GM18499 (cell line): ENCODE measurements around the gene SDF2.
"Not testable (repeated sequence)": the region's sequence is repeated elsewhere in the genome, so short reads cannot be mapped to it uniquely, and the experiment has no call there.

ENCODE experiments used
- ATAC-seq: cut with Tn5 transposase; IDR thresholded peaks from one replicate; pipeline ENCODE4 v1.9.1; 2021; ENCODE audit warnings: moderate number of reproducible peaks; ENCODE audit not compliant: insufficient read depth, unreplicated experiment

SDF2 gene

DNA sequence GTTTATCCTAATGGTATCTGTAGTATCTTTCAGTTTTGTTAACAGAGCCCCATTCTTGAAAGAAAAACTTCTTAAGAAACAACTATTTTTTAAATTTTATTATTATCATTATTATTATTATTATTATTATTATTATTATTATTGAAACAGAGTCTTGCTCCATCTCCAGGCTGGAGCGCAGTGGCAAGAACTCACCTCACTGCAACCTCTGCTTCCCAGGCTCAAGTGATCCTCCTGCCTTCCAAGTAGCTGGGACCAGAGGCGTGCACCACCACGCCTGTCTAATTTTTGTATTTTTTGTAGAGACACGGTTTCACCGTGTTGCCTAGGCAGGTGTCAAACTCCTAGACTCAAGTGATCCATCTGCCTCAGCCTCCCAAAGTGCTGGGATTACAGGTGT lies 23.7 kb upstream of the SDF2 start:
- no peak for ATAC-seq

DNA sequence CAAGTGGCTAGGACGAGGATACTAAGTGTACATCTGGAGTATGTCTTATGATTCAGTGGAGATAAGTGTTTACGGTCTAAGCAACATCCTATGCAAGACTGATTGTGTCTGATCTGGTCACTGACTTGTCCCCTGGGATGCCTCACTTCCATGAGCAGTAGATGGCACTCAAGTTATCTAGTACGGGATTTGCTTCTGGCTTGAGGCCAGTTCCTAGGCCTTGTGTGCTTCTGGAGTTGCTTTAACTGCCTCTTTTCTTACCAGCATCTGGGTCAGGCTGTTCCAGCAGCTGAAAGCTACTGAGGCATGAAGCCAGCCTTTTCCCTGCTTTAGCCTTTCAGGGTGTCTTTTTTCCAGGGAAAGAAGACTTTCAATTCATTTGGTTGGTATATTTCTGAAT lies 23.3 kb upstream of the SDF2 start:
- no peak for ATAC-seq

DNA sequence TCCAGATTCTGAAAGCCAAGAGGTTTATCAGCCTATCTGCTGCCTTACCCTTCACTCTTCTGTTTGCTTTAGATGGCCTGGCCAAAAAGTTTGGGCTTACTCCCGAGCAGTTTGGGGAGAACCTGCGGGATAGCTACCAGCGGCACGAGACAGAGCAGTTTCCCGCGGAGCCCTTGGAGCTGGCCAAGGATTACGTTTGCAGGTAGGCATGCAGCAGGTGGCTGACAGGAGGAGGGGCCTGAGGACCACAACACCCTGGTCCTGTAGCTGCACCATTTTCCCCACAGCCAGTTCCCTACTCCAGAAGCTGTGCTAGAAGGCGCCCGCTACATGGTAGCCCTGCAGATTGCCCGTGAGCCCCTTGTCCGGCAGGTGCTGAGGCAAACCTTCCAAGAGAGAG lies 20.9 kb upstream of the SDF2 start:
- ATAC-seq: no peak

DNA sequence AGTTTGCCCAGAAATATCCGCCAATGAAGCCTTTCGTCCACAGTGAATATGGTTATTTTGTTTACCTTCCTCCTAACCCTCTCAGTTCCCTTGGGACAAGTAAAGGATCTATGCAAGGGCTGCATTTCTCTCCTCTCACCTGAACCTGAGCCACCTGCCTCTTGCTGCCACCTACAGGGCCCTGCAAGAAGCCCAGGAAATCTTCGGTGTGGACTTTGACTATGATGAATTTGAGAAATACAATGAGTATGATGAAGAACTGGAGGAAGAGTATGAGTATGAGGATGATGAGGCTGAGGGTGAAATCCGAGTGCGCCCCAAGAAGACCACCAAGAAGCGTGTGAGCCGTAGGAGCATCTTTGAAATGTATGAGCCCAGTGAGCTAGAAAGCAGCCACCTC lies 14.3 kb upstream of the SDF2 start:
- ATAC-seq: no peak

DNA sequence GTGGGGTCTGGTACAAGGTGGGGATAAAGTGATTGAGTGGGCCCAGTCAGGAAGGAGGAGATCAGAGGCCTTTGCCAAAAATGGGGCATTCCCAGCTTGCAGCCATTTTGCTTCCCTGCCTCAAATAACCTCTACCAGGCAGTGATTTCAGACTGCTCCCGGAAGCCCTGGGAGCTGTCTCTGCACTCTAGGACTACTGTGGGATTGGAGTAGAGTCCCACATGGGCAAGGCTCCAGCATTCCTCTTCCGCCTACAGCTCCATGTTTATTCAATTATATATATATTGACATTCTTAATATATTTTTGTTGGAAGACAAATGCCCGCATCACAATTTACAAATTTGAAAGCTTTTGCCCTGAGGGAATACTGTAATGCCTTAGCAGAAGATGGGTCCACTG lies 13.8 kb upstream of the SDF2 start:
- no peak for ATAC-seq

DNA sequence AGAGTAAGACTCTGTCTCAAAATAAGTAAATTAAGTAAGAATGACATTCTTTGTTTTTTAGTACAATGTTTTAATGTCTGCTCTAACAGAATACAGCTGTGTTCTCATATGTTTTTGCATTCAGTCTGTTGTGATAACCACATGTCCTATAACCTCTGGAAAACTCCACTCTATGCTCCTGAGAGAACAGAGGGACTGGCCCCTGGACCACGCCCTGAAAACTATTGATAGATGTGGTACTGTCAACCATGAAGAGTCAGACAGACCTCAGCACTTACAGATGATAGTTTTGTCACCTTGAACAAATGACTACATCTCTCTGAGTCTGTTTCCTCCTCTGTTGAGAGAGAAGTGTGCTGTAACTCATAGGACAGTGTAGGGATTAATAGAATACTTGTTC lies 8.2 kb upstream of the SDF2 start:
- ATAC-seq: no peak

DNA sequence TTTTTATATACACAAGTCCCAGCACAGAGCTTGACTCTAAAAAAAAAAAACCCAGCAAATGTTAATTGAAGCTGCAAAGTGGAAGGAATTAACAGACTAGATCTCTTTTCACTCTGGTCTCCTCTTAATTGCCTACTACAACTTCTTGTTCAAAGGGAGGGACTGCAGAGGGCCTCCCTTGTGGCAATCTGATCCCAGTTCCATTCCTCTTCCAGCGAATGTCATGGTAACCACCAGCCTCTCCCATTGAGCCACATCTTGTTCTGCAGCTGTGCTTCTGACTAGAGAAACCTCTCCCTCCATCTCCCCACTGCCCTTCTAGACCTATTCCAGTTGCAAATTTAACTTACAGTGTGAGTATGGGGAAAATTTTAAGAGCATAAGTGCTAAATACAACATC lies 6.2 kb upstream of the SDF2 start:
- no peak for ATAC-seq

DNA sequence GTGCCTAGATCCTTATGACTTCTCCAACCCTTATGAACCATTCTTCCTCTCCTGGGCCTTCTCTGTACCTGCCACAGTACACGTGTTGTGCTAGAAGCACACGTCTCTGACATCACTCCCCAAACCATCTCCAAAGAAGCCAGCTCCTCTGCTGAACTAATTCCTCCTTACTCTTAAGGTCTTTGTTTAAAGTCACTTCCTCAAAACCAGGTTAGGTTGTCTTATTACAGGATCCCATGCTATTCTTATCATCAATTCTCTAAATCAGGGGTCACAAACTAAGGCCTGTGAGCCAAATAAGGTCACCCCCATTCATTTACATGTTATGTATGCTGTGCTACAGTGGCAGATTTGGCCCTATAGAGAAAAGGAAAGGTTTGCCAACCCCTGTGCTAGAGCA lies 4.3 kb upstream of the SDF2 start:
- ATAC-seq: no peak

DNA sequence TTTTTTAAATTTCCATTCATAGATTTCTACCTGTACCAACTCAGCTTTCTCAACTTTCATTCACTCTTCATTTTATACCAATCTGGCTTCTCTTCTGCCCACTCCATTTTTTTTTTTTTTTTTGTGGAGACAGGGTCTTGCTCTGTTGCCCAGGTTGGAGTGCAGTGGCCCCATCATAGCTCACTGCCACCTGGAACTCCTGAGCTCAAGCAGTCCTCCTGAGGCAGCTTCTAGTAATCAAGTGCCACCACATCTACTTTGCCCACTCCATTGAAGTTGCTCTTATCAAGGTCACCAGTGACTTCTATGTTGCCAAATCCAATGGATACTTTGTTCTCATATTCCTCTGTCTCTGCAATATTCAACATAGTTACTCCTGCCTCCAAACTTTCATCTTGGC lies 2.0 kb upstream of the SDF2 start:
- ATAC-seq: no peak

DNA sequence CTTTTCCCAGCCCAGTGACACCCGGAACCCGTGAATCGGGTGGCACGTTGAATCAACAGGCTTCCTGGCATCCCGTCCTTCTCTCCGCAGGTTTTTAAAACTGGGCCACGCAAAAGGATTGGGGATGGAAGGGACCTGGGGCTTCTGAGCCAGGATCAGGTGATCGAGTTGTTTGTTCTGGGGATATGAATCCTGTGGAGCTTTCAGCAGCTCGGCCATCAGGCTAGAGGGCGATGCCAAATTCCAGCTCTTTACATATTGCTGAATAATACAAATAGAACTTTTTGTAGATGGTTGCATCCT lies 772 bp upstream of the SDF2 start:
- ATAC-seq: no peak

DNA sequence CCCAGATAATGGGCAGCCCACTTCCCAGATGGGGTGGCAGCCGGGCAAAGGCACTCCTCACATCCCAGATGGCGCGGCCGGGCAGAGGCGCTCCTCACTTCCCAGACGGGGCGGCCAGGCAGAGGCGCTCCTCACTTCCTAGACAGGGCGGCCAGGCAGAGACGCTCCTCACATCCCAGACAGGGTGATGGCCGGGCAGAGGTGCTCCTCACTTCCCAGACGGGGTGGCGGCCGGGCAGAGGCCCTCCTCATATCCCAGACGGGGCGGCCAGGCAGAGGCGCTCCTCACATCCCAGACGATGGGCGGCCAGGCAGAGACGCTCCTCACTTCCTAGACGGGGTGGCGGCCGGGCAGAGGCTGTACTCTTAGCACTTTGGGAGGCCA lies 2.2 kb downstream of the SDF2 start:
- not testable (repeated sequence) for ATAC-seq

DNA sequence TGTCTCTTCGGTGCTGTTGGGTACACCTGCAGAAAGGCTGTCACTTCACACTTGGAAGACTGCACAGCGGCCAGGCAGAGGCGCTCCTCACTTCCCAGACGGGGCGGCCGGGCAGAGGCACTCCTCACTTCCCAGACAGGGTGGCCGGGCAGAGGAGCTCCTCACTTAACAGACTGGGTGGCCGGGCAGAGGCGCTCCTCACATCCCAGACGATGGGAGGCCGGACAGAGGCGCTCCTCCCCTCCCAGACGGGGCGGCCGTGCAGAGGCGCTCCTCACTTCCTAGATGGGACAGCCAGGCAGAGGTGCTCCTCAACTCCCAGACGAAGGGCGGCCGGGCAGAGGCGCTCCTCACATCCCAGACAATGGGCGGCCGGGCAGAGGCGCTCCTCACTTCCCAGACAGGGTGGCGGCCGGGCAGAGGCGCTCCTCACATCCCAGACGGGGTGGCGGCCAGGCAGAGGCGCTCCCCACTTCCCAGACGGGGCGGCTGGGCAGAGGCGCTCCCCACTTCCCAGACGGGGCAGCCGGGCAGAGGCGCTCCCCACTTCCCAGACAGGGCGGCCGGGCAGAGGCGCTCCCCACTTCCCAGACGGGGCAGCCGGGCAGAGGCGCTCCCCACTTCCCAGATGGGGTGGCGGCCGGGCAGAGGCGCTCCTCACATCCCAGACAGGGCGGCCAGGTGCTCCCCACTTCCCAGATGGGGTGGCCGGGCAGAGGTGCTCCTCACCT lies 2.8 kb downstream of the SDF2 start:
- ATAC-seq: not testable (repeated sequence)

DNA sequence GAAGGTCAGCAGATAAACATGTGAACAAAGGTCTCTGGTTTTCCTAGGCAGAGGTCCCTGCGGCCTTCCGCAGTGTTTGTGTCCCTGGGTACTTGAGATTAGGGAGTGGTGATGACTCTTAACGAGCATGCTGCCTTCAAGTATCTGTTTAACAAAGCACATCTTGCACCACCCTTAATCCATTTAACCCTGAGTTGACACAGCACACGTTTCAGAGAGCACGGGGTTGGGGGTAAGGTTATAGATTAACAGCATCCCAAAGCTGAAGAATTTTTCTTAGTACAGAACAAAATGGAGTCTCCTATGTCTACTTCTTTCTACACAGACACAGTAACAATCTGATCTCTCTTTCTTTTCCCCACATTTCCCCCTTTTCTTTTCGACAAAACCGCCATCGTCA lies 3.4 kb downstream of the SDF2 start:
- ATAC-seq: not testable (repeated sequence)

DNA sequence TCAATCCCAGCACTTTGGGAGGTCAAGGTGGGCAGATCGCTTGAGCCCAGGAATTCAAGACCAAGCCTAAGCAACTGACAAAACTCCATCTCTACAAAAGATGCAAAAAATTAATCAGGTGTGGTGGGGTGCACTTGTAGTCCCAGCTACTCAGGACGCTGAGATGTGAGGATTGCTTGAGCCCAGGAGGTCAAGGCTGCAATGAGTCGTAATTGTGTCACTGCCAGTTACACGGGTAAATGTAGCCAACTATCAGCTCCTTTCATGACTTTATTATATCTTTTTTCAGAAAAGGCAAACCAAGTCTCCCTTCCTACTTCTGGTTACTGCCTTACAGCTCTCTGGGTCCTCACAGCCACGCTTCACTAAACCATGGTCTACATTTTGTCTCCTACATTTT lies 4.0 kb downstream of the SDF2 start:
- no peak for ATAC-seq

DNA sequence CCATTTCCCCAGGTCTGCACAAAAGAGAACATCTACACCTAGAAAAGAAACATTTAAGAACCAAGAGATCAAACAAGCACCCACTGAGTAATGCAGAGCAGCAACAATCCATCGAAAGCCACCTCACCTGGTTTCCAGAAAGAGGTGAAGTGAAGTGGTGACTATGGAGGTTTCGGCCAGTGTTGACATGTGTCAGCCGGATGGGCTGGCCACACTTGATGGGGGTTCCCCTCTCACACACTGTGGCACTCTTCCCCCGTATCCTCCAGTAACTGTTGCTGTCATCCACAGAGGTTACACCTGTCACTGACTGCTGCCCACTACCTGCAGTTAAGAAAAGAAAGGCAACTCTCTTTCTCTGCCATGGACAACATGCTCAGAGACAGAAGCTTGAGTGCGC lies 6.5 kb downstream of the SDF2 start:
- ATAC-seq: no peak

DNA sequence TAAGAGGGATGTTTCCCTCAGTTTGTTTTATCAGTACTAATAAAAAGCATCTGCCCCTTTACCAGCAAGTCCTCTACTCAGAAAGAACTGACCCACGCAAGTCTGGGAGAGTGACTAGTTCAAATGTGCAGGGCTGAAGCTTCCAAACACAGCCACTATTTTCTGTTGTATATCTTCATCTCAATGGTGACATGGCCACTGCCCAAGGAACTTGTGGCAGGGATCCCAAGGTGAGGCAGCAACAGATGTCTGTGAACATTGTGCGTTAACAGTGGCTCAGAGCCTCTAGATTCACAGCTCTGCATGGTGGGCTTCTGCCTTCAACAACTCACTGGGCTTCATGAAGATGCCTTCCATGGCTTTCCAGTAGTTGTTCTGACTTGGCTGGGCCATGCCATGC lies 13.0 kb downstream of the SDF2 start:
- no peak for ATAC-seq

DNA sequence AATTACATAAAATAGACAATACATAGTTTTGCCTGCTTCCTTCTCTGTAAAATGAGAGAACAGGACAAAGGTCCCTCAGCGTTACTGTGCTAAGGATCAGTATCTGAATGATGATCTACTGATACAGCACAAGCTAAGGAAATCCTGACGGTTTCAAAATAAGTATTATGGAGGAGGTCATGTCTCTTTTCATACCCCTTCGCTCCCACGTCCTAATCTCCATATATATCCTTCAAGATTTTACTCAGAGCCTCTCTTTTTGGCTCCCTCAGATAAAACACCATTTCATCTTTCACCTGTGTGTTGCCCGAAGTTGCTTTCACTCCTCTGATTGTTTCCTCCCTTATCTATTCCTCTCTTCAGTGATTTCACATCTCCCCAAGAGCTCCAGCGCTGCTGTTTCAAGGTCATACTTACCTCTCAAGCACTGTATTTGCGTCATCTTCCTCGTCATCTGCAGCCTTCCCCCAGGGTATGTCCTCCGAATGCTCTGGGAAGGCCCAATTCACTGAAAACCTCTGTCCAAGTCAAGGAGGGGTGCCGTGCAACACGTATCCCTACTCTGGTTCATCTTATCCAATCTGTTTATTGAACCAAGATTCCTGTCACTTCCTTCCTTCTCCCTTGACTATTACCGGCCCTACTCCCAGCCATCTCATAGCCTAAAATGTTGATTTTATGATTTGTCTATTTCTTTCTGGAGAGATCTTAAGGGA lies 15.5 kb downstream of the SDF2 start:
- ATAC-seq: no peak

DNA sequence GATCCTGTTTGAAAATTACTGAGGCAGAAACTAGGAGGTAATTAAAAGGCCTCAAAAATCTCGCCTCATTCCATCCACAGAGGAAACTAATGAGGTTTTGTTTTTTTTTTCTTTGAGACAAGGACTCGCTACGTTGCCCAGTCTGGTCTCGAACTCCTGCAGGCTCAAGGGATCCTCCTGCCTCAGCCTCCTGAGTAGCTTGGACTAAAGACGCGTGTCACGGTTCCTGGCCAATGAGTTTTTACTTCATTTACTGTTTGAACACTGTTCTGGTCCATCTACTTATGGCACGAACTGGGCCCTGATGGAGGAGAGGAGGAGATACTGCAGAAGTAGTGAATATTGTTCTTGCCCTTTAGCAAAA lies 16.1 kb downstream of the SDF2 start:
- no peak for ATAC-seq

DNA sequence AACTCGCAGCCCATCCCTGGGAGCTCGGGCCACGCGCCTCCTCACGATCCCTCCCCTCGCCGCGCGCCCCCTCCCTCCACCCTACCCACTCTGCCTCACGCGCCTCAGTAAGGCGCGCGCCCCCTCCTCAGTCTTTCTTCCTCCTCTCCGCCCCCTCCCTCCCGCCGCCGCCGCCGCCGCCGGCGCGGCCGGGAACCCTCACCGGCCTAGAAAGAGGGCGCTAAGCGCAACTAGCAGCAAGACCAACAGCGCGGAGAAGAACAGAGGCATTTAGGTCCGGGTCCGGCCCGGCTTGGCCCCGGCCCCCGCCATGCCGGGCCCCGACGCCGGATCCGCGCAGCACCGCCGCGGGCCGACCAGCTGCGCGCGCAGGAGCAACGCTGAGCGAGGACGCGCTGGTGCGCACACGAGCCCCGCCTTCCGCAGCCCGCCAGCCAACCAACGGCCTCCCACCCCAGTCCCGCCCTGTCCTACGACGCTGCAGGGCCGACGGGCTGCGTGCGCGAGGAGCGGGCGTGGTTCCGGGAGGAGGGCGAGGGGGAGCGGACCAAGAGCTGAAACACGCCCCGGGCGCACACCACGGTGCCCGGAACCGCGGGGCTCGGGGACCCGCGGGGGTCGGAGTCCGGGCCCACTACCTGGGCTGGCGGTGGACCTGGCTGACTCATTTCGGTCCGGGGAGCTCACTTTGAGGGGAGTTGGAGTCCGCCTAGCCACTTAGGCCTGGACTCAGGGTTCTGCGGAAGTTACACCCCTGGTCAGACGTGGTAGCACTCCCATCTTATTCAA lies 16.7 kb downstream of the SDF2 start, which contains the start of gene BLTP2:
Gene BLTP2 (minus strand): TSS at position 372 of the 789 bp plus-strand sequence. CDS start 102 bp downstream, at position 270.
- no peak for ATAC-seq

DNA sequence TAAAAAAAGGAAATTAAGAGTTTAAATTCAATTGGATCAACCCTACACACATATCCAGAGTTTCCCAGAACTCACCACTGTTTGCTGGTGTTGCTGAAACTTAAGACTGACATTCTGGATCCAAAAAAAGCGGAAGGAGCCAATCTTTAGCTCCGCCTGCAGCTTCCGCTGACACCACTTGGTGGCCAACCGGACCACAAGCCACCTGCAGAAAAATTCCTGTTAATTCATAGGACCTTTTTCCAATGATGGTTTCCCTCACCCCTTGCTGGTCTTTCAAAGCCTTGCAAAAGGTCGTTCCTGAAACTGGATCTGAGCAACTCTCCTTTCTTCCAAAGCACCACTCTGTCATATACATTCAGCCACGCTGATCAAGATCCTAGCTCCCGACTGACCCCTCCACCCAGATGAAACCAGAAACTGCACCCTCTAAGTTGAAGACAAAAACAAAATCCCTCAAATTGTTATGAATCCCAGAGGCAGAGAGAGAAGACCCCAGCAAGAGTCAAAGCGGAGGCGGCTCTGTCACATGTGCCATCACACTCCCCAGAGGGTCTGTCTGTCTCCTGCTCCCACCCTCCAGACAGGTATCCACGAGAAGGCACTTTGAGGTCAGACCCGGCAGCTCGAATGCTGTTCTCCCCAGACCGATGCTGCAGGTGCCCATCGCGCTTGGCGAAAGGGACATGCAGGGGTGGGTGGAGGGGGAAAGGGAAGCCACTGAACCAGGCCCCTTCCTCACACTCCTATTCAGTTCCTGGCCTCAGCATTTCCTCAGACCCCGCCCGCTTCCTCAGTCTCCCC lies 17.5 kb downstream of the SDF2 start:
- no peak for ATAC-seq

DNA sequence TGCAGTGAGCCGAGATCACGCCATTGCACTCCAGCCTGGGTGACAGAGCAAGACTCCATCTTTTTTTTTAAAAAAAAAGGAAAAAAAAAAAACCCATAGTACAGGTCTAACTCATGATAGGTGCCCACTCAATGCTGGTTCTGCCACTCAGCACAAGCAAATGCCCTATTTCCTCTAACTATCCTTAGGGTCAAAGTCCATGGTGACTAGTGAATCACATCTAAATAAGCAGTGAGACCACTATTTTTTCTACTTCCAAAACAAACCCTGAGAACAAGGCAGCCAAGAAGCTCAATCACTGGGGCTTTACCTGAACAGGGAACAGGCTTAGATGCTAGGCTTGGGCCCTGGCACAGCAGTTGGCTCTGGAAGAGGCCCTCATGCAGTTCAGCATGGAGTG lies 20.1 kb downstream of the SDF2 start:
- no peak for ATAC-seq
